SK-N-SH treated with all-trans-retinoic acid at 6 μM for 48 hours (cell line): ENCODE measurements around the gene NPR1.
"Not testable (repeated sequence)": the region's sequence is repeated elsewhere in the genome, so short reads cannot be mapped to it uniquely, and the experiment has no call there.

Experiments
- CREB5 ChIP-seq: fragments of 250-450 bp; sonication (Bioruptor Pico); IDR thresholded peaks from 2 replicates; pipeline ENCODE4 v1.5.1; 2020; ENCODE audit warnings: low read depth, mild to moderate bottlenecking, moderate library complexity
- CSRNP3 ChIP-seq: fragments of 250-450 bp; sonication (Bioruptor Pico); IDR thresholded peaks from 2 replicates; pipeline ENCODE4 v1.5.1; 2021; ENCODE audit warnings: mild to moderate bottlenecking, moderate library complexity
- ESRRG ChIP-seq: fragments of 250-450 bp; sonication (Bioruptor Pico); IDR thresholded peaks from 2 replicates; pipeline ENCODE4 v1.6.1; 2021; ENCODE audit warnings: mild to moderate bottlenecking
- ISL1 ChIP-seq: fragments of 250-450 bp; sonication (Bioruptor Pico); IDR thresholded peaks from 2 replicates; pipeline ENCODE4 v2.1.2; 2022; ENCODE audit warnings: mild to moderate bottlenecking, moderate library complexity
- OSR1 ChIP-seq: fragments of 250-450 bp; sonication (Bioruptor Pico); IDR thresholded peaks from 2 replicates; pipeline ENCODE4 v1.8.0; 2022; ENCODE audit warnings: moderate library complexity, mild to moderate bottlenecking, inconsistent platforms
- PATZ1 ChIP-seq: fragments of 250-450 bp; sonication (Bioruptor Pico); IDR thresholded peaks from 2 replicates; pipeline ENCODE4 v1.8.0; 2020; ENCODE audit warnings: mild to moderate bottlenecking, moderate library complexity, borderline replicate concordance
- PPARA ChIP-seq: fragments of 250-450 bp; sonication (Bioruptor Pico); IDR thresholded peaks from 2 replicates; pipeline ENCODE4 v1.5.0; 2020; ENCODE audit warnings: mild to moderate bottlenecking, borderline replicate concordance
- RARB ChIP-seq: fragments of 250-450 bp; sonication (Bioruptor Pico); IDR thresholded peaks from 2 replicates; pipeline ENCODE4 v1.8.0; 2021; ENCODE audit warnings: mild to moderate bottlenecking, moderate library complexity
- SNAI2 ChIP-seq: fragments of 250-450 bp; sonication (Bioruptor Pico); IDR thresholded peaks from 2 replicates; pipeline ENCODE4 v1.5.0; 2020; ENCODE audit warnings: mild to moderate bottlenecking, moderate library complexity
- TOX ChIP-seq: fragments of 250-450 bp; sonication (Bioruptor Pico); IDR thresholded peaks from 2 replicates; pipeline ENCODE4 v1.8.0; 2021; ENCODE audit warnings: mild to moderate bottlenecking, moderate library complexity, borderline replicate concordance
- ZC3H10 ChIP-seq: fragments of 250-450 bp; sonication (Bioruptor Pico); IDR thresholded peaks from 2 replicates; pipeline ENCODE4 v1.5.1; 2021; ENCODE audit warnings: mild to moderate bottlenecking, moderate library complexity
- ZFP3 ChIP-seq: fragments of 250-450 bp; sonication (Bioruptor Pico); IDR thresholded peaks from 2 replicates; pipeline ENCODE4 v1.5.0; 2020; ENCODE audit warnings: mild to moderate bottlenecking, moderate library complexity
- ZFP30 ChIP-seq: fragments of 450-650 bp; formaldehyde crosslinking; IDR thresholded peaks from 2 replicates; pipeline ENCODE4 v1.5.0; 2022; ENCODE audit warnings: mild to moderate bottlenecking, moderate library complexity
- ZNF70 ChIP-seq: fragments of 450-650 bp; formaldehyde crosslinking; IDR thresholded peaks from 2 replicates; pipeline ENCODE4 v1.5.0; 2020; ENCODE audit warnings: mild to moderate bottlenecking, moderate library complexity

GRCh38 chr1:153640213-153640612 is 38.3 kb upstream of the NPR1 start:
- not testable (repeated sequence) for TF ChIP-seq ZNF70 (CRISPR knock-in tag); CREB5 (CRISPR knock-in tag); ZFP30 (CRISPR knock-in tag); ZC3H10 (CRISPR knock-in tag); TOX (CRISPR knock-in tag); ESRRG; CSRNP3; ZFP3 (CRISPR knock-in tag); PATZ1 (CRISPR knock-in tag); RARB (CRISPR knock-in tag); SNAI2 (CRISPR knock-in tag); OSR1; ISL1; PPARA (CRISPR knock-in tag)
